Prostate gland (tissue), 2 donors: Measurements from ENCODE around the gene ABO.

Source experiments
- CTCF ChIP-seq, 4 experiments: fragments of 200-600 bp in 2 of 4; fragments of 450-650 bp in 2 of 4; sonication (generic) in 2 of 4; IDR thresholded peaks; 1 replicate in 3 of 4; 2 replicates in 1 of 4; pipeline ENCODE4 v1.5.1; 2016 to 2019; ENCODE audit warnings: antibody characterized with exemption in 4 of 4, mild to moderate bottlenecking in 2 of 4, moderate library complexity in 2 of 4
- POLR2AphosphoS5 ChIP-seq: sonication (generic); formaldehyde crosslinking; IDR thresholded peaks from one replicate; pipeline ENCODE4 v1.6.1; 2017; ENCODE audit warnings: antibody characterized with exemption

- TF ChIP-seq CTCF (IDR thresholded peaks at IDR 0.05) (no peak), POLR2AphosphoS5 (no peak)
Observed at GRCh38 chr9:133225171-133226011, 49.6 kb downstream of the ABO start.
